ENCODE measurements around the gene SLCO2A1.

SLCO2A1 gene

DNA sequence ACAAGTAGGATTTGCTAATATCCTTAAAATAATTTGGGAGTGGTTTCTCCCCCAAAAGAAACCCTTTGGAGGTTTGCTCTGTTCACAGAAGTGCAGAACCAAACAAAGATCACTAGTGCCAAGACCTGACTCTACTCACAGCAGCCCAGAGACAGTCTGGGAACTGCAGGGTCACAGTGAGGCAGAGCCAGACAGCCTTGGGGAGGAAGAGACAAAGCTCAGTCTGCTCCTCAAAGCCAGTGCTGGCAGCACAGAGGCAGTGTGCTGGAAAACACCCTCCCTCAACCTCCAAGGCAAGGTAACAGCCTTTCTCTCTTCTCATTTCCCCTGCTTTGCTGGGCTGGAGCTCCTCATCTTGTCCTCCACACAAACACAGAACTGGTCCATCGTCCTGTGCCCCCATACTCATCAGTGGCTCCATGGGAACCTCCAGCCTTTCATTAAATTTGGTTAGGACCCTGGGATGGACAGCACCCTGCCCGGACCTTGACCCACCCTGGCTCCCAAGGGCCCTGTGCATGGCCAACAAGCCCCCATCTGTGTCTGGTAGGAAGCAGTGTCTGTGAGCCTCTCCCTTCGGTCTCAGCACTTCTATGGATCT, 146.6 kb downstream of the SLCO2A1 start:
- Histone ChIP-seq H3K4me3 (no peak overlapping the region), H3K9ac (ENCODE audit: insufficient read length) (no peak overlapping the region), H3K27ac (no peak overlapping the region), H3K36me3 (ENCODE audit: insufficient read depth, low read length) (no peaks in the 10 kb centered on the region), H3K9me3 (ENCODE audit: low read depth, low read length) (no peaks in the 10 kb centered on the region)
- DNase-seq (ENCODE audit: low read depth, low spot score) = no peak
- TF ChIP-seq POLR2AphosphoS5 (IDR thresholded peaks at IDR 0.05; ENCODE audit: borderline replicate concordance, low read depth, low read length) (no peak), EZH2 (IDR thresholded peaks at IDR 0.05) (no peak), FOXP2 (optimal IDR thresholded peaks at IDR 0.05; ENCODE audit: control extremely low read depth, extremely low read length, insufficient read depth) (no peak)

DNA sequence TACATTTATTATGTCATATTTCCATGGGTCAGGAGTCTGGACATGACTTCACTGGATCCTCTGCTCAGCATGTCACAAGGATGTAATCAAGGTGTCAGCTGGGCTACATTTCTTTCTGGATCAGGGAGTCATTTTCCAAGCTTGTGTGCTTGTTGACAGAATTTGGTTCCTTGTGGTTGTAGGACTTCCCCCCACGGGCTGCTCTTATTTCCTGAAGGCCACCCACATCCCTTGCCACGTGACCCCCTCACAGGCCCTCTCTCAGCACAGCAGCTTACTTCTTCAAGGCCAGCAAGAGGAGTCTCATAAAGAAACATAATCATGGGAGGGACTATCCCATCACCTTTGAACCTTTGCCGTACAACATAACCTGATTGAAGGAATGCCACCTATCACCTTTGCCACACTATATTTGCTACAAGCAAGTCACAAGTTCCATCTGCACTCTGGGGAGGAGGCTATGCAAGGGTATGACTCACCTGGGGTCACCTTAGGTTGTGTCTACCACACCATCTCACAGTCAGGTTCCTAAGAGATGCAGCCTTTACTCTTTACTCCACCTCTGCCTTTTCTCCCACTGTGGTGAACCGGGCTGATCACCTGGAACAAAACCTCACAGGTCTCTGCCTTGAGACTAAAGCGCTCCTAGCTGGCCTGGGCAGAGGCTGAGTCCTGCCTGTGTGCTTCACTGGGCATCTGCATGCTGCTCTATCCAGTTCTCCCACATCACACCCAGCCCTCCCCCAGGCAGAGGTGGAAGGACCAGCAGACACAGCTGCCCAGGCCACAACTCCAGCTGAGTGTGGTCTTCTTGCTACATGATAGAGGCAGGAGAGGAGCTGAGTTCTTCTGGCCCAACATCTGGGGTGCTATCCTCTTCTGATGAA, 147.5 kb downstream of the SLCO2A1 start:
- H3K27ac ChIP-seq = no peak overlapping the region
- DNase-seq (ENCODE audit: low read depth, low spot score) = no peak
- TF ChIP-seq FOXP2 (optimal IDR thresholded peaks at IDR 0.05; ENCODE audit: control extremely low read depth, extremely low read length, insufficient read depth) (no peak), POLR2AphosphoS5 (IDR thresholded peaks at IDR 0.05; ENCODE audit: borderline replicate concordance, low read depth, low read length) (no peak), EZH2 (IDR thresholded peaks at IDR 0.05) (no peak)
- no peak overlapping the region for H3K9ac ChIP-seq (ENCODE audit: insufficient read length)
- no peak overlapping the region for H3K4me3 ChIP-seq
- H3K9me3 ChIP-seq (ENCODE audit: low read depth, low read length) = no peaks in the 10 kb centered on the region
- no peaks in the 10 kb centered on the region for H3K36me3 ChIP-seq (ENCODE audit: insufficient read depth, low read length)

DNA sequence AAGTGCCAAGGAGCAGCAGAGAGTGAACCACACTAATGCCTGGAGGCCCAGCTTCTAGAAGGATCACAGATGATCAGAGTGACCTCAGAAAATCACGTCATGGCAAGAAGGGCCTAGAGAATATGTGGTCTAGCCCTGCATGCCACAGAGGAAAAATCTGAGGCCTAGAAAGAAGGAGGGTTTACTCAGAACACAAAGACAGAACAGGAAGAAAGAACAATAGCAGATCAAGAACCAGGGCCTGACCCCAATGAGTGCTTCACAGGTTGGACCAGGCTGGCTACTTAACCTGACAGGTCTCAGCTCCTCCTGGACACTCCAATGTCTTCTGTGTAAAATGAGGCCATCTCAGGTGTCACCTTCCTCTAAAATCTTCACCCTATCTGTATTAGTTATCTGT, 148.2 kb downstream of the SLCO2A1 start:
- Histone ChIP-seq H3K36me3 (ENCODE audit: insufficient read depth, low read length) (no peaks in the 10 kb centered on the region), H3K27ac (no peak overlapping the region), H3K9me3 (ENCODE audit: low read depth, low read length) (no peaks in the 10 kb centered on the region), H3K4me3 (no peak overlapping the region), H3K9ac (ENCODE audit: insufficient read length) (no peak overlapping the region)
- no peak for TF ChIP-seq POLR2AphosphoS5 (IDR thresholded peaks at IDR 0.05; ENCODE audit: borderline replicate concordance, low read depth, low read length)
- no peak for TF ChIP-seq FOXP2 (optimal IDR thresholded peaks at IDR 0.05; ENCODE audit: control extremely low read depth, extremely low read length, insufficient read depth)
- no peak for TF ChIP-seq EZH2 (IDR thresholded peaks at IDR 0.05)
- DNase-seq (ENCODE audit: low read depth, low spot score) = no peak

DNA sequence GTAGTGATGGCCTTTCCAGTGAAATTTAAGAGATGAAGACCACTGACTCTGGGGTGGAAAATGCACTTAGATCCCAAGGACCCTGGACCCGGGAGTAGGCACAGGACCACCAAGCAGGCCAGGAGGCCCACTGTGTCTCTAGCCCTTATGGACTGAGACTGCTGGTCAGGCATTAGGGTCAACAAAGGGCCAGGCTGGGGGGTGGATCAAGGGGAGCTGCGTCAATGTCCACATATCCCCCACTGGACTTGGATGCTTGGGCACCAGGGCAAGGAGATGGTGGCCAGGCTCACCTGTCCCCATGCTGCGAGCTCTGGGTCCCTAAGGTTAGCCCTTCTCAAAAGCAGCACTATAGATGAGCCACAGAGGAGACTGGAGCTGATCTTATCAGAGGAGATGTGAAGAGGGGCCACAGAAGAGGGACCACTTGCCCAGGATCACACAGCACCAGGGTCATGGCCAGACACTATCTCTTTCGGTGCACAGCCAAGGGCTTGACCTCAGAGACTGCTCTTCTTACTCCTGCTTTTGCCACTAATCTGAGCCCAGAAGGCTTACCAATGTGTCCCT, 148.8 kb downstream of the SLCO2A1 start:
- no peak for DNase-seq (ENCODE audit: low read depth, low spot score)
- no peak overlapping the region for H3K9ac ChIP-seq (ENCODE audit: insufficient read length)
- no peaks in the 10 kb centered on the region for H3K9me3 ChIP-seq (ENCODE audit: low read depth, low read length)
- H3K4me3 ChIP-seq = no peak overlapping the region
- TF ChIP-seq EZH2 (IDR thresholded peaks at IDR 0.05) (no peak), POLR2AphosphoS5 (IDR thresholded peaks at IDR 0.05; ENCODE audit: borderline replicate concordance, low read depth, low read length) (no peak), FOXP2 (optimal IDR thresholded peaks at IDR 0.05; ENCODE audit: control extremely low read depth, extremely low read length, insufficient read depth) (no peak)
- H3K36me3 ChIP-seq (ENCODE audit: insufficient read depth, low read length) = no peaks in the 10 kb centered on the region
- no peak overlapping the region for H3K27ac ChIP-seq

- Histone ChIP-seq H3K27ac (no peak overlapping the region), H3K9ac (ENCODE audit: insufficient read length) (no peak overlapping the region), H3K9me3 (ENCODE audit: low read depth, low read length) (no peaks in the 10 kb centered on the region), H3K4me3 (no peak overlapping the region), H3K36me3 (ENCODE audit: insufficient read depth, low read length) (no peaks in the 10 kb centered on the region)
- no peak for TF ChIP-seq FOXP2 (optimal IDR thresholded peaks at IDR 0.05; ENCODE audit: control extremely low read depth, extremely low read length, insufficient read depth)
- TF ChIP-seq POLR2AphosphoS5 (IDR thresholded peaks at IDR 0.05; ENCODE audit: borderline replicate concordance, low read depth, low read length) = no peak
- TF ChIP-seq EZH2 (IDR thresholded peaks at IDR 0.05) = no peak
- DNase-seq (ENCODE audit: low read depth, low spot score) = no peak
These were observed 149.4 kb downstream of the SLCO2A1 start for GRCh38 chr3:133880287-133880686.

DNA sequence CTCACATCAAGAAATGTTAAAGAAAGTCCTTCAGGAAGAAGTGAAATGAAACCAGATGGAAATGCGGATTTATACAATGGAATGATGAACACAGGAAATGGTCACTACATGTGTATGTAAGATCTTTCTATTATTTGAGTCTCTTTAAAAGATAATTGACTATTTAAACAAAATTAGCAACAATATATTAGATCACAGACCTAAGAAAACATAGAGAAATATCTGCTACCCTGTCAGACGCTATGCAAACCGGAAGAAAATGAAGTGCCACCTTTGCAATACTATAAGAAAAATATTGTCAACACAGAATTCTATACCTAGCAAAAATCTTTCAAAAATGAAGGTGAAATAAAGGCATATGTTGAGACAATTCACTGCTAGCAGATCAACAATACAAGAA, 151.2 kb downstream of the SLCO2A1 start:
- Histone ChIP-seq H3K27ac (no peak overlapping the region), H3K9me3 (ENCODE audit: low read depth, low read length) (no peaks in the 10 kb centered on the region), H3K4me3 (no peak overlapping the region), H3K36me3 (ENCODE audit: insufficient read depth, low read length) (no peaks in the 10 kb centered on the region), H3K9ac (ENCODE audit: insufficient read length) (no peak overlapping the region)
- DNase-seq (ENCODE audit: low read depth, low spot score) = no peak
- TF ChIP-seq POLR2AphosphoS5 (IDR thresholded peaks at IDR 0.05; ENCODE audit: borderline replicate concordance, low read depth, low read length) = no peak

All from SK-N-MC (cell line).